HFF-Myc (cell line): ENCODE measurements around the gene OR4E2.
"Not testable (repeated sequence)": the region's sequence is repeated elsewhere in the genome, so short reads cannot be mapped to it uniquely, and the experiment has no call there.

Experiments
- DNase-seq: peaks from one replicate; pipeline ENCODE4 v3.0.0-alpha.2; 2011; ENCODE audit warnings: low read depth; ENCODE audit errors: extremely low read depth
- H3K4me3 ChIP-seq: replicated peaks from 2 replicates; pipeline ENCODE4 v1.5.1; 2011; ENCODE audit warnings: low read depth, mild to moderate bottlenecking, control low read depth, low read length
- TF ChIP-seq, protein P1 (sequence below): IDR thresholded peaks from 2 replicates; pipeline ENCODE4 v1.5.1; 2012; ENCODE audit warnings: mild to moderate bottlenecking, low read depth, low read length, control low read depth; ENCODE audit errors: missing control alignments

OR4E2 gene, protein sequence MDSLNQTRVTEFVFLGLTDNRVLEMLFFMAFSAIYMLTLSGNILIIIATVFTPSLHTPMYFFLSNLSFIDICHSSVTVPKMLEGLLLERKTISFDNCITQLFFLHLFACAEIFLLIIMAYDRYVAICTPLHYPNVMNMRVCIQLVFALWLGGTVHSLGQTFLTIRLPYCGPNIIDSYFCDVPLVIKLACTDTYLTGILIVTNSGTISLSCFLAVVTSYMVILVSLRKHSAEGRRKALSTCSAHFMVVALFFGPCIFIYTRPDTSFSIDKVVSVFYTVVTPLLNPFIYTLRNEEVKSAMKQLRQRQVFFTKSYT

DNA sequence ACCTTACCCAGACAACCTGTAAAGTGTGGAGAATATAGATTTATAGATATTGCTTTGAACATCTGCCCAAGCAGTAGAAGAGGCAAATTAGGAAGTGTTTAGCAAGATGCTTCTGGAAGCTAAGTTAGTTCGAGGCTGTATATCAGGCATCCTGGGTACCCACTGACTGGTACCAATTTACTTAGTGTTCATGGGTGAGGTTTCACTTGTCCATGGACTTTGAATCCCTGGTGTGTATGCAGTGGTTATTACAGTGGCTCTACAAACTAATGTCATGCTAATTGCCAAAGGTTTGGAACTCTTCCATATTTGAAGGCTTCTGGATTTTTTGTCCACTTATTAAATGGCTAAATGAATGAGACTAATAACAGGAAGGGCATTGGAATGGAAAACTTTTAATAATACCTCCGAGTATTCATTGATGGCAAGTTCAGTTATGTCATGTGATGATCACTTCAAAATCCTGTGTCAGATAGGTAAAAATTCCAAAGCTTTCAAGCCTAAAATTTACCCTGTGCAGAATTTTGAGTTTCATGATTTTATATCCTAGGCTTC is at the start of gene OR4E2:
Gene OR4E2 (plus strand): TSS at position 505 of the 555 bp plus-strand sequence. CDS start 11,248 bp downstream, outside the sequence.
- H3K4me3 ChIP-seq = no peak within 1 kb of the TSS
- no peak for DNase-seq
- TF ChIP-seq, protein P1, sequence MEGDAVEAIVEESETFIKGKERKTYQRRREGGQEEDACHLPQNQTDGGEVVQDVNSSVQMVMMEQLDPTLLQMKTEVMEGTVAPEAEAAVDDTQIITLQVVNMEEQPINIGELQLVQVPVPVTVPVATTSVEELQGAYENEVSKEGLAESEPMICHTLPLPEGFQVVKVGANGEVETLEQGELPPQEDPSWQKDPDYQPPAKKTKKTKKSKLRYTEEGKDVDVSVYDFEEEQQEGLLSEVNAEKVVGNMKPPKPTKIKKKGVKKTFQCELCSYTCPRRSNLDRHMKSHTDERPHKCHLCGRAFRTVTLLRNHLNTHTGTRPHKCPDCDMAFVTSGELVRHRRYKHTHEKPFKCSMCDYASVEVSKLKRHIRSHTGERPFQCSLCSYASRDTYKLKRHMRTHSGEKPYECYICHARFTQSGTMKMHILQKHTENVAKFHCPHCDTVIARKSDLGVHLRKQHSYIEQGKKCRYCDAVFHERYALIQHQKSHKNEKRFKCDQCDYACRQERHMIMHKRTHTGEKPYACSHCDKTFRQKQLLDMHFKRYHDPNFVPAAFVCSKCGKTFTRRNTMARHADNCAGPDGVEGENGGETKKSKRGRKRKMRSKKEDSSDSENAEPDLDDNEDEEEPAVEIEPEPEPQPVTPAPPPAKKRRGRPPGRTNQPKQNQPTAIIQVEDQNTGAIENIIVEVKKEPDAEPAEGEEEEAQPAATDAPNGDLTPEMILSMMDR = no peak

DNA sequence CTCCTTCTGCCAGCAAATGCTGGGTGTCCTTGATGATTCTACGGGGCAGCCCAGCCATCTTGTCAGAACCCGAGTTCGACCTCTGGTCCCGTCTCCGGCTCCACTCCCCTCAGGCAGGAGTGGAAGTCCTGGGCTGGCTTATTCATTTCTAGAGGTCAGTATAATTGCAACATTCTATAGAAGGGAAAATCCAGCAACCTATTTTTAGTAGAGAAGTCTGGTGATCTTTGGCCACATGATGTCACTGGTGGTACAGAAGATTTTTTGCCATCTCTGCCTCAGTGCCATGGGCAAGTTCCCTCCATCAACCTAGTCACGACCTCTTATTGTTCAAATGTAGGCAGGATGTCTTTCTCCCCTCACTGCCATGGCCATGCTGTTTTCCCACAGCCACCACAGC is 41.3 kb upstream of the OR4E2 start:
- no peak overlapping the region for H3K4me3 ChIP-seq
- no peak for DNase-seq
- TF ChIP-seq, protein P1 = no peak

DNA sequence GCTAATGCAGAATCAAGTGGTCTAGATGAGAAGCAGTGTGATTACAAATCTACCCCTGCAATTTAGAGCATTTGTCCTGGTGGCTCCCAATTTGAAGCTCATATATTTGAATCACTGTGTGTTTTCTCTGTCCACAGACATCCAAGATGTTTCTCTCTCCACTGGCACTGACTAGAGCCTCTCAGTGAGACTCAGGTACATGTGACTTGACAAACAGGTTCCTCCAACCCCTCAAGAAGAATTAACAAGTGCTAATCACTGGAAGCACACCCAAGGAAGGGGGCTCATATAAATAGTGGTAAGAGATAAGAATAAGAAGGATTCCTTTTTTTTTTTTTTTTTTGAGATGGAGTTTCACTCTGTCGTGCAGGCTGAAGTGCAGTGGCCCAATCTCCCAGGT is 39.4 kb upstream of the OR4E2 start:
- no peak overlapping the region for H3K4me3 ChIP-seq
- TF ChIP-seq, protein P1 = no peak
- DNase-seq = no peak

DNA sequence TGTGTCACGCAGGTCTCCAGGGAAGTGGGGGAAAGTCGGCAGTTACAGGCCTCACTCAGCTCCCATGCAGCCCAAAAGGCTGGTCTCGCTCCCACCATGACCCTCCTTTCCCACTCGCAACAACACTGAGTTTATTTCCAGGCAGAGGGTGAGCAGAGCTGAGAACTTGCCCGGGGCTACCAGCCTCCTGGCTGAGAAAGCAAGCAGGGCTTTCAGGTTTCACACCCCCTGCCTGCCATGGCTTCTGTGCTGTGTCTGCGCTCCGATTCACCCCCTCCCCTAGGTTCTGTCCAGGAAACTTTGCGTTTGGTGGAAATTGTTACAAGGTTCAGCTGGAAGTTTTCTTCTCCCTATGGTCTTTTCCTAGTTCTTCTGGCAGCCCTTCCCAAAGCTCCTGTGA is 36.0 kb upstream of the OR4E2 start:
- H3K4me3 ChIP-seq = no peak overlapping the region
- DNase-seq = no peak
- TF ChIP-seq, protein P1 = no peak

DNA sequence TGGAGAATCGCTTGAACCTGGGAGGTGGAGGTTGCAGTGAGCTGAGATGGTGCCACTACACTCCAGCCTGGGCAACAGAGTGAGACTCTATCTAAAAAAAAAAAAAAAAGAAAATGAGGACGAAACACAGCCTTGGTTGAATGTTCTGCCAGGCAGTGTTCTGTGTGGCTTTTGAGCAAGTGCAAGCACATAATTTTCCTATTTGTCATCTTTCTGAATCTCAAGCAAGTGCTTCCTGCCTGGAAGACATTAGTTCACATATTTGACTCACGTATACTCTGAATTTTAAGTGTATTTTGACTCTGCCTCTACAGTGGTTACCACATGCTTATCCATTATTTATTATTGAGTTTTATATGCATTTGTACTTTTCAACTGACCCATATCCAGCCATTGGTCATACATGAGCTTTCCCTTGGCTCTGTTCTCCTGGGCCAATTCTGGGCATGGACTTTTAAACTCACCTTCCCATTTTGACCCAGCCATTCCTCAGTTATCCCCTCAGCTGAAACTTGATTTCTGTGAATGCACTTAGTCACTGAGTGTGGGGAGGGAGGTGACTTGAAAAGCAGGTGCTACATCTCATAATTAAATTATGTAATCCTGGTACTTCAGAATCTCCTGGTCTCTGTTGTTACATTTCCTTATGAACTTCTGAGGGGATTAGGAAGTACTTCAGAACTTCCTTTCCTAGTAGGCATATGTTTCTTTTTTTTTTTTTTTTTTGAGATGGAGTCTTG is 27.0 kb upstream of the OR4E2 start:
- H3K4me3 ChIP-seq = no peak overlapping the region
- TF ChIP-seq, protein P1 = no peak
- DNase-seq = no peak

DNA sequence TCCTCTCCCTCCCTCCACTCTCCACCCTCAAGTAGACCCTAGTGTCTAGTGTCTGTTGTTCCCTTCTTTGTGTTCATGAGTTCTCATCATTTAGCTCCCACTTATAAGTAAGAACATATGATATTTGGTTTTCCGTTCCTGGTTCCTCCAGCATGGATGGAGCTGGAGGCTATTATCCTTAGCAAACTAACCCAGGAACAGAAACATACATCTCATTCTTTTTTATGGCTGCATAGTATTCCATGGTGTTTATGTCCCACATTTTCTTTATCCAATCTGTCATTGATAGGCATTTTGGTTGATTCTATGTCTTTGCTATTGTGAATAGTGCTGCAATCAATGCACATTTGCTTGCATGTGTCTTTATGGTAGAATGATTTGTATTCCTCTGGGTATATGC is 23.1 kb upstream of the OR4E2 start:
- DNase-seq, H3K4me3 ChIP-seq: not testable (repeated sequence)

DNA sequence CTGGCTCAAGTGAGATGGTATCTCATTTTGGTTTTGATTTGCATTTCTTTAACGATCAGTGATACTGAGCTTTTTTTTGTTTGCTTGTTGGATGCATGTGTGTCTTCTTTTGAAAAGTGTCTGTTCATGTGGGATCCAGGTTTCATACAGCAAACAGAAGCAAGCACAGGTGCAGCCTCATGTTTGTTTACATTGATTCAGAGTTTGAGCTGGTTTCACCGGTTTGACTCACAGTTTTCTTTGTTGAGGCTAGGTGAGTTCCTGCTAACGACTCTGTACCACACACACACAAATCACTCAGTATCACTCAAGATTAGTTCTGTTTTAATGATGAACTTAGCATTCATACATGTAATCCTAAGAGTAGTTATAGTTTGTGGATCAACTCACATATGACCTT is 22.6 kb upstream of the OR4E2 start:
- no peak for DNase-seq
- TF ChIP-seq, protein P1 = no peak
- H3K4me3 ChIP-seq = no peak overlapping the region
